Right lobe of liver (tissue), 4 donors: ENCODE data around the gene TINAG.

ENCODE experiments used
- CTCF ChIP-seq, 4 donors: fragments of 200-600 bp in 3 of 4; fragments of 450-650 bp in 1 of 4; IDR thresholded peaks; one replicate each; pipeline versions ENCODE4 v1.5.1 to v1.8.0; 2016 to 2022; ENCODE audit warnings: antibody characterized with exemption in 4 of 4, mild to moderate bottlenecking in 2 of 4
- POLR2A ChIP-seq: fragments of 450-650 bp; IDR thresholded peaks from one replicate; pipeline ENCODE4 v1.6.1; 2017; ENCODE audit warnings: antibody characterized with exemption, mild to moderate bottlenecking
- donor health status: DM: no; HTN: no; CAD: no.
- donor health status: DM: no; HTN: no; CAD: no.
- donor health status: DM: no; HTN: yes; CAD: no.

GRCh38 chr6:54353975-54354374, 45.7 kb downstream of the TINAG start:
- TF ChIP-seq CTCF (IDR thresholded peaks at IDR 0.05) (no peak), POLR2A (no peak)
